Measurements from ENCODE around the gene TBL1X.

The TBL1X gene

DNA sequence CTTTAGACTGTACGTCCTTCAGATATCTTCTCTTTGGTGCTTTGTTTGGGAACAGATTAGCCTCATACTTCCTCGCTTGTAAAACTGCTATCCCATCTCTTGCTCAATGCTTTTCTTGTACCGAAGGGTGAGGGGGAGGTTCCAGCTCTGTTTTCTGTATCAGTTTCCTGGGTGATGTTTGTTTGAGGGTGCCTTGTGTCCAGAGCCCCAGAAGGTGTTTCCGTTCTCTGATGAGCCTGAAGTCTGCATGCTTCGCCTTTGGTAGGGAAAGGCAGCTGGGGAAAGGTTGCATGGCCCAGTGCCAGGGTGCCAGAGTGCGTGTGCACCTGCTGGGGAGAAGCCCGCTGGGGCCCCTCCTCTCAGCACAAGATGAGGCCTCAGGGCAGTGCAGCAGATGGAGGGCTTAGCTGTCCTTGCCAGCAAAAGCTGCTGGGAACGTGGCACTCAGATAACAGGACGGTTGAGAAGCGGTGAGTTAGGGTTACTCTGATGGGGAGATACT is 73.7 kb downstream of the TBL1X start:
- DNase-seq, result no peak

- DNase-seq, result no peak
Observed at GRCh38 chrX:9539605-9540387, 74.9 kb downstream of the TBL1X start.

DNA sequence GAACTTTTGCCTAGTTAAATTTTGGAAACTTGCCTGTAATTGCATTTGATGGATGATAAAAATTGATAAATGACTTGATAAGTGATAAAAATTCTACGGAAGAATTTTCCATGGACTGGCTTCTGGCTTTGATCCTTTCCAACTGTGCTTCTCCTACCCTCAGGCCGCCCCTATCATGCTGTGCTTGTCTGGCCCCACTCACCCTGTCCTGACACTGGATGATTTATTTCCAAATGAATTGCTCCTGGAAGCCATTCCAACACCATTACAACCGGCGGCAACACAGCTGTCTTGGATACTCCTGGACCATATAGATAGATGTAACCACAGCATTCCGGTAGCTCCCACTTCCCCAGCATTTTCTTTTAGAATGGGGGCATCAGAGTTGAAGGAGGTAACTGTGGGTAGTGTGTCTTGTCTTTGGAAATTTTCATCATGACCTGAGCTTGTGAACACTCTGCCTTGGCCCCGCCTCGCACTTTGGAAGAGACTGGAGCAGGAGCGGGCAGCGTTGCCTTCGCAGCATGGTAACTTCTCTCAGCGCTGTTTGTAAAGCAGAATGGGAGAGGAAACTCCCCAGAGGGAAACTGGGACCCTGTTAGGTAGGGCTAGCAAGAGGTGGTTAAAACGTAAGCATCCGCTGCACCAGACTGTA is 77.4 kb downstream of the TBL1X start:
- no peak for DNase-seq

GRCh38 chrX:9542761-9543111 is 77.9 kb downstream of the TBL1X start:
- no peak for DNase-seq

GRCh38 chrX:9555354-9555753 is 90.5 kb downstream of the TBL1X start:
- no peak for DNase-seq

- DNase-seq, result no peak
Observed at GRCh38 chrX:9557091-9557490, 92.2 kb downstream of the TBL1X start.

GRCh38 chrX:9557521-9557920 is 92.7 kb downstream of the TBL1X start:
- no peak for DNase-seq

- DNase-seq, result no peak
Observed at GRCh38 chrX:9558615-9559014, 93.8 kb downstream of the TBL1X start.

DNA sequence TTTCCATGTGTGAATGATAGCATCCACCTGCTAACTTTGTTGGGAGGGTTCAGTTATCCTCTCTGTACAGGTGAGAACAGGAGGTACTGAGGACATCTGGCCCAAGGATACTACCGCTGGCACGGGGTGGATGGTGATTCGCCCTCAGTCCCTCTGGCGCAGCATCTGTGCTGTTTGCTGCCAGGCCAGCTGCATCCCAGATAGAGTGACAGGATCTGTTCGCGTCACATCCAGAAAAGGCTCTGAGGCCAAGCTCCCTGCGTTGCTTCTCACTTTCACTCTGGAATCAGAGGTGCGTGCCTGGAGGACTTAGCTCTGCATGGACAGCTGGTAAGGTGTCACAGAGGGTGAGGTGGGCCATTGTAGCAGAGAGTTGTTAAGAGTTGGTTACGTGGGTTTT is 95.4 kb downstream of the TBL1X start:
- no peak for DNase-seq

DNA sequence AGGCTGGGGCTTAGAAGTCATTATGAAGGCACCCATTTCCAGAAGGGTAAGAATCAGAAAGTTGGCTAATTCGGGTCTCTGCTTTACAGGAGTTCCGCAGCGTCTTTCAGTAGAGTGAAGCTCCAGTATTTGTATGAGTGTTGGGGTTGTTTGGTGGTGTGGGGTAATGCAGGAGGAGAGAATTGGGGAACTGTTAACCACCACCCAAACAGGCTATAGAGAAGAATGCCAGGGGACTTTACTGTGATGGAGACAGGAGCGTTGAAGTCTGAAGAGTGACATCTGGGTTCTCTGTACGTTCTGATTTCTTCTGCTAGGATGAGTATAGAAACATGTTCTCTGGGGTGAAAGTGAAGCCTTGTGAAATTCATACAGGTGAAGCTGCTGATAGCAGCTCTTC is 96.3 kb downstream of the TBL1X start:
- no peak for DNase-seq

DNA sequence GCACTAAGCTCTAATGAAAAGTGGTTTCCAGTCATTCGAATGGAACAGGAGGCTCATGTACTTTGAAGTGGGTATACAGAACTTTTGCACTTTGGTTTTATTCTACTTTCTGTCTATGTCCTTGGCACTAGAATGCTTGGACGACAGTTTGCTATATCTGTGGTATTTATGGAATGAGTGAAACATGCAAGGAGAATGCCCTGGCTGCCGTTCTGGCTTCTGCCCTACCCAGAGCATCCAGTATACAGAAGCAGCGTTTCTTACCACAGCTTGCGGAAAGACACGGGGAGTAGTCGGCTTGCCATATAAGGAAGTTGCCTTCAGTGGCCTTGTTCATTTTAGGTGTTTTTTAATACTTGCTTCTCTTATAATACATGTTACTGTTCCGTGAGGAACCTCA is 98.0 kb downstream of the TBL1X start:
- no peak for DNase-seq

- DNase-seq, result no peak
Observed at GRCh38 chrX:9566150-9566621, 101.3 kb downstream of the TBL1X start.

DNA sequence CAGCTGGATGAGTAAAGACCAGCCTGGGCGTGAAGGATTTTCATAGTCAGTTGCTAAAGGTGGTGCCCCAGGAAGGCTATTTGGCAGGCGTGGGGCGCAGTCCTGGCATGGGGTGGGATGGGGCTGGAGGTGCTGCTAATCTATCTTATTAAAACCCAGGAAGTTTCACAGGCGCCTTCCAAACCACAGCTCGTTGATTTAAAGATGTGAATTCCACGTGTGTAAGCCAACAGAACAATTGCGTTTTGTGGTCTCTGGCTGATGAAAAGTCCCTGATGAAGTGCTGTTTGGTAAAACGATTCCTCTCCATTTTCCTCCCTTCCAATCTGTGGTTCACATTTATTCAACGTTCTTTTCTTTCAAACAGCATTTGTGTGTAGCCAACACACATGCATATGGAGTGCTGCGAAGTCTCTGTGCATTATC is 105.0 kb downstream of the TBL1X start:
- no peak for DNase-seq

DNA sequence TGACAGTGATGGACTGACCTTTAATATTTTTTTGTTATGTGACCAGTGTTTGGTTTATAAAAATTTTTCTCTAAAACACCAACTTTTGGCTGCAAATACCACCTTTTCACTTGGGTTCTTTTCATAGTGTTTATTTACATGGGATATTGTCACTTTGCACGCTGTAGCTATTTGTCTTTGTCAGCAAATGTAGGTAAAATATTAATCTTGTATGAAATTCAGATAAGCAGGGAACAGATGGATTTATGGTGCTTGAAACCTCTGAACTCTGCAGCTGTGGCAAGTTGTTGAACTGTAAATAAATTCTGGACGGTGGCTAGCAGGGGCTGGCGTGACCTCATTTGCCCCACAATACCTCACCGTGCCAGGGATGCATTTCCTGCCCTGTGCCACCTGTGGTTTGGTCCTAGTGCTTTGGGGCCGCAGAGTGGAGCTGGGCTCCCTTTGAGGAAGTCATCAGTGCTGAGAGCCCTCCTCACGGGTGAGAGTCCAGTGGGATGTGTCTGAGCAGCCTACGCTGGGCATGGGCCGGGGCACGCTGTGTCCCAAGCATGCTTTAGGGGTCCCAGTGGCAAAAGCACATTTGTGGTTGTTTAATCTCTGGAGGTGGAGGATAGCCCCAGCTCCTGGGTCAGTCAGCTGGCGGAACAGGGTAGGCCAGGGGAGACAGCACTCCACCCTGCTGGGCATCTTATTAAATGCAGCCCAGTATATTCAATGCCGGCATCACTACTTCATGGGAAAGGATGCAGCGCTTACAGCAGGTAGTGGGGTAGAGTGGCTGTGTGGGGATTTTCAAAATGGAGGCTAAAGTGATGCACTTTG is 108.6 kb downstream of the TBL1X start:
- no peak for DNase-seq

- DNase-seq, result no peak
Observed at GRCh38 chrX:9576059-9576458, 111.2 kb downstream of the TBL1X start.

GRCh38 chrX:9577555-9577954 is 112.7 kb downstream of the TBL1X start:
- no peak for DNase-seq

DNA sequence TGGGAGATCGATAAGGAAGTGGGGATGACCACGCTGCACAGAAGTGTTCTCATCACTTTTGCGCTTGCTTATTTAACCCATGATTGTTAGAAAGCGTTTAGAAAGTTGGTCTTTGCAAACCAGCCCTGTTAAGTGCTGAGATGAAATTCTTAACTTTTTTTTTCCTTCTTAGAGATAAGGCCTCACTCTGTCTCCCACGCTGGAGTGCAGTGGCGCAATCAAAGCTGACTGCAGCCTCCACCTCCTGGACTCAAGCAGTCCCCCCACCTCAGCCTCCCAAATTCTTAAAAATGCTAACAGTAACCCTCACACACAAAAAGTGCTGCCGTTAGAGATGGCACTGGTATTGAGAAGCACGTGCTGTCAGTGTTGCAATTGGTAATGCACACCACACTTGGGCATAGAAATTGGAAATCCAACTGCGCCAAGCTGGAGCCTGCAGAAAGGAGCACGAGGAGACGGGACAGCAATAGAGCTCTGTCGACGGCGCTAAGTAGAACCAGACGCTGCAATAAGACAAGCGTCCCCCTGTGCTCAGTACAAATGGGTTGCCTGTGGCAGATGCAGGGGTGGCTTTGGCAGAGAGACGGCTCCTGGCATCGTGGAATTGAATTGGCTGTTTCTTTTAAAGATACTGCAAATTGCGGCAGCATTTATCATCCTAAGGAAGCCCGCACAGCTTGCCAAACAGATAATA is 113.4 kb downstream of the TBL1X start:
- no peak for DNase-seq

DNA sequence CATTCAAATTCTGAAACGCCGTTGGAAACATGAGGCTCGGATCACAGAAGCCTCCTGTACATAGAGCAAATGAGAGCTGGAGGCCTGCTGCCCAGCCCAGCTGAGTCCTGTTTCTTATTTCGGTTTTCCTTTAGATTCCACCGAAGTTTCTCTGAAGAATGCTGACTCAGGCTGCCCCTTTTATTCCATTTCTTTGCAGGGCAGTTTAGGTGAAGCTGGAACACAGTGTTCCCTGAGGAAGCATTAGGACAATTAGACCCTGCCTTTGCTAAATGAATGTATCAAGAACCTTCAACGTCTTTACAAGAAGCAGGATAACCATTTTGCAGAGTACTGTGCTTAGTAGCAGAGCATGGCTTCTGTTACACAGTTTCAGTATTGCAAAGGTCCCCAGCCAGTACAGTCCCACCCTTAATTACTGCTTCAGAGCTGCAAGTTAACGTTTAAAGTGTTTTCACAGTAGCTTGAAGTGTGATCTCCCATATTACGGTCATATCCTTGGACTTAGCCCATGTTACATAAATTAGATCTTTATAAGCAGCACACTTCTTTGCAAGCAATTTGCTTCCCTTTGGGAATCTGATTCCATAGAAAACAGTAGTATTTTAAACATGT is 117.0 kb downstream of the TBL1X start:
- no peak for DNase-seq

DNA sequence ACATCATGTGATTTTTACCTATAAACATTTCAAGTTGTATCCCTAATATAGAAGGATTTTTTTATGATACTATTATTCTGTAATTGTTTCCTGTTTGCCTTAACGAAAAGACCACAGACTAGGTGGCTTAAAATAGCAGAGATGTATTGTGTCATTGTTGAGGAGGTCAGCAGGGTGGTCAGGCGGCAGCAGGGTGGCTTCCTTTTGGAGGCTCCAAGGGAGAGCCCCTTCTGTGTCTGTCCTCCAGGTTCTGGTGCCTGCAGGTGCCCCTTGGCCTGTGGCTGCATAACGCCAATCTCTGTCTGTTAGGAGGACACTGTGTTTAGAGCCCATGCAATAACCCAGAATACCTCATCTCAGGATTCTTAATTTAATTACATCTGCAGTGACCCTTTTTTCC is 118.1 kb downstream of the TBL1X start:
- DNase-seq, result no peak

DNA sequence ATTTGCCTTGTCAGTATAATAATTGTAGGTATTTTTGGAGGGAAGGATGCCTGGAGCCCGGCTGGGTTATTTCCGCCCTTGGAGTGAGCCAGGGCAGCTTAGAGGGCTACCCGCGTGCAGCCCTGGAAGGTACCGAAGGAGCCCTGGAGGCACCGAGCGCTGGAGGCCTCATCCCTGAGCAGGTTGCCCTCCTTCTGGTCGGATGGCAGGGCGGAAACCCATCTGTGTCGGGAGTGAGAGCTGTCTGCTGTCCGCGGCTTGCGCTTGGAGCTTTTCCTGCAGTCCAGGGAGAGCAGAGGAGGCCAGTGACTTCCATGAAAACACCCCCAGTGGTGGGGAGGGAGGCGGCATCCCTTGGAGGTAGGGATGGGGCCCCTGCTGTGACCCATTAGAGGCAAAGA is 122.1 kb downstream of the TBL1X start:
- no peak for DNase-seq

DNA sequence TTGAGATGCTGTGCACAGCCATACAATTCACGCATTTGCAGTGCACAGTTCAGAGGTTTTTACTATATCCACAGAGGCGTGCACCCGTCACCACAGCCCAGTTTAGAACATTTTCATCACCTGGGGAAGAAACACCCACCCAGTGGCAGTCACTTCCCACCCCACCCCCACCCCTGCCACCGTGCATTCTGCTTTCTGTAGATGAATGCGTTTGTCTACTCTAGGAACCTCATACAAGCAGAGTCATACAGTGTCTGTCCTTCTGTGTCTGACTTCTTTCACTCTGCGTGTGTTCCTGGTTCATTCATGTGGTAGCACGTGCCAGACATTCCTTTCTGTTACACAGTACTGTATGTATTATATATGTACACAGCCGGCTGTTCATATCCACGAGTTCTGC is 122.8 kb downstream of the TBL1X start:
- DNase-seq, result no peak

- no peak for DNase-seq
Observed at GRCh38 chrX:9591496-9591895, 126.6 kb downstream of the TBL1X start.

All from CD4-positive, alpha-beta T cell treated with Interleukin-4 for 1 hour (primary cell).